GM12874 (cell line): ENCODE results near the gene ZNF334.

Experiments
- TF ChIP-seq, protein P1 (sequence below): IDR thresholded peaks from 2 replicates; pipeline ENCODE4 v1.5.1; 2011; ENCODE audit warnings: low read depth, mild to moderate bottlenecking, control low read depth, low read length, moderate library complexity; ENCODE audit not compliant: insufficient read depth

ZNF334 gene

DNA sequence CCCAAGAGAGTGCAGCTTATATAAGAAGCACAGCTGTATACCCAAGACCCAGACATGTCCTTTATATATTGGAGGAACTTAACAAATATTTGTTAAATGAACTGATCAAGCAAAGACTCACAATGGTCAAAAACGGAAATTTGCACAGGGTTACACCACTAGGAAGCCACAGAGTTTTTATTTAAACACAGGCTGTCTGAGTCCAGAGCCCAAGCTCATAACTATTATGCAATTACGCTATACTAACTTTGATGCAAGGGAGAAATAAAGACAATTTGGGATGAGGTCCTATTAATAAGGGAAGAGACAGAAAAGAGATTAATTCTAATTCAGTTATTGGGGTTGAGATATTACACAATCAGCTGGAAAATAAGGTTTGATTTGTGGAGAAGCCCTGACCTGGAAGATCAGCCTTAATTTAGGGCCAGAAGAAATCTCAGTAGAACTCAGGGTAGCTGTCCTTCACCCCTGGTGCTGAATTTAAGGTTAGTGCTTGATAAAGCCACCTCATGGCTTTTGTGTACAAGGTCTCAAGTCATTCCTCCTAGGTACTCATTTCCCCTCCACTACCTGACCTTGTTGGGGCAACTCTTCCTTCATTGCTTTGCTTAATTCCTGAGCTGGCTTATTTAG, 10.5 kb upstream of the ZNF334 start:
- TF ChIP-seq, protein P1, sequence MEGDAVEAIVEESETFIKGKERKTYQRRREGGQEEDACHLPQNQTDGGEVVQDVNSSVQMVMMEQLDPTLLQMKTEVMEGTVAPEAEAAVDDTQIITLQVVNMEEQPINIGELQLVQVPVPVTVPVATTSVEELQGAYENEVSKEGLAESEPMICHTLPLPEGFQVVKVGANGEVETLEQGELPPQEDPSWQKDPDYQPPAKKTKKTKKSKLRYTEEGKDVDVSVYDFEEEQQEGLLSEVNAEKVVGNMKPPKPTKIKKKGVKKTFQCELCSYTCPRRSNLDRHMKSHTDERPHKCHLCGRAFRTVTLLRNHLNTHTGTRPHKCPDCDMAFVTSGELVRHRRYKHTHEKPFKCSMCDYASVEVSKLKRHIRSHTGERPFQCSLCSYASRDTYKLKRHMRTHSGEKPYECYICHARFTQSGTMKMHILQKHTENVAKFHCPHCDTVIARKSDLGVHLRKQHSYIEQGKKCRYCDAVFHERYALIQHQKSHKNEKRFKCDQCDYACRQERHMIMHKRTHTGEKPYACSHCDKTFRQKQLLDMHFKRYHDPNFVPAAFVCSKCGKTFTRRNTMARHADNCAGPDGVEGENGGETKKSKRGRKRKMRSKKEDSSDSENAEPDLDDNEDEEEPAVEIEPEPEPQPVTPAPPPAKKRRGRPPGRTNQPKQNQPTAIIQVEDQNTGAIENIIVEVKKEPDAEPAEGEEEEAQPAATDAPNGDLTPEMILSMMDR, result no peak

GRCh38 chr20:46523108-46523507, 9.7 kb upstream of the ZNF334 start:
- TF ChIP-seq, protein P1, result no peak

GRCh38 chr20:46520976-46521579, 7.7 kb upstream of the ZNF334 start:
- TF ChIP-seq, protein P1, result peak; percentile 82

DNA sequence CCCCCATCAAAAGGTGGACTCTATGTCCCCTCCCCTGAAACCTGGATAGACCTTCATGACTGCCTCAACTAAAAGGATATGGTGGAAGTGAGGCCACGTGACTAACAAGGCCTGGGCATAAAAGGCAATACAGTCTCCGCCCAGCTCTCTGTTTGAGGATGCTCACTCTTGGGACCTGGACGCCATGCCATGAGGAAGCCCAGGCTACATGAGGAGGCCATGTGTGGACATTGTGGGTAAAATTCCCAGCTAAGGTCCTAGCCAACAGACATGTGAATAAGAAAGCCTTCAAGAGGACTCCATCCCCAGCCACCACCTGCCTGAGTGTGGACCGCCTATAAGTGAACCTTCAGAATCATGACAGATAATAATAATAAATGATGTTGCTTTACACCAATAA, 7.2 kb upstream of the ZNF334 start:
- TF ChIP-seq, protein P1, result no peak

GRCh38 chr20:46519471-46520068, 6.2 kb upstream of the ZNF334 start:
- TF ChIP-seq, protein P1, result no peak

- TF ChIP-seq, protein P1, result no peak
Observed at GRCh38 chr20:46509523-46509922, 3.8 kb downstream of the ZNF334 start.

GRCh38 chr20:46507760-46508407, 5.5 kb downstream of the ZNF334 start:
- TF ChIP-seq, protein P1, result no peak
